NAMALWA (cell line): ENCODE measurements around the gene PERCC1.
"Not testable (repeated sequence)": the region's sequence is repeated elsewhere in the genome, so short reads cannot be mapped to it uniquely, and the experiment has no call there.

ENCODE experiments used
- DNase-seq: peaks from one replicate; pipeline ENCODE4 v3.0.0-alpha.2; 2015; ENCODE audit warnings: low spot score

Gene PERCC1

DNA sequence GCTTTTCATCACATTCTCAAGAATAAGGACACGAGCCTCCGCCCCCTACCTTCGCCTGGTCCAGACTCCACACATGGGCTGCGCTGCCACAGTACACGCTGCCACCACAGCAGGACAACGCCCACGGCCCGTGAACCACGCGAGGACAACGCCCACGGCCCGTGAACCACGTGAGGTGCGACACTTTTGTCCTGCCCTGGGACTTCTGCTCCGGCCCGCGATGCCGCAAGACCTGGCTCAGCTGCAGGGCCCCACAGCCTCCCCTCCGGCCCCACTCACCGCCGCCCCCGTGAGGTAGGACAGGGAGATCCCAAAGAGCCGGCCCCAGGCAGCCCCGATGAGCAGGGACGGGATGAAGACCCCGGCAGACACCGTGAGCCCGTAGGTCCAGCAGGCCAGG, 19.3 kb downstream of the PERCC1 start:
- no peak for DNase-seq

DNA sequence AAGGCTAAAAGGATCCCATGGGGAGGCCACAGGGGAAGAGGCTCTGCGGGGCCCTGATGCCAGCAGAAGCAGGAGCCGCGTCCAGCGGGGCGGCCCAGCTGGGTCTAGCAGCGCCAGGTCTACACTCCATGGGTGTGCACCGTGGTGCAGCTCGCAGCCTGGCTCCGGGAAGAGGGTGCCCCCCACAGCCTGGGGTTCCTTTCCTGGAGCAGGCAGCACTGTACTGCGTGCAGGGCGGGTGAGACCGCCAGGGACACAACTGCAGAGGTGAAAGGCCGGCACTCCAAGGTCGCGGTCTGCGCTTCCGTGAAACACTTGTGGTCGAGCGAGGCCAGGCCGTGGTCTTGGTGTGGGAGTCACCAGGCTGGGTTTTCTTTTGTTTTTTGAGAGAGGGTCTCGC, 20.0 kb downstream of the PERCC1 start:
- DNase-seq, result no peak

DNA sequence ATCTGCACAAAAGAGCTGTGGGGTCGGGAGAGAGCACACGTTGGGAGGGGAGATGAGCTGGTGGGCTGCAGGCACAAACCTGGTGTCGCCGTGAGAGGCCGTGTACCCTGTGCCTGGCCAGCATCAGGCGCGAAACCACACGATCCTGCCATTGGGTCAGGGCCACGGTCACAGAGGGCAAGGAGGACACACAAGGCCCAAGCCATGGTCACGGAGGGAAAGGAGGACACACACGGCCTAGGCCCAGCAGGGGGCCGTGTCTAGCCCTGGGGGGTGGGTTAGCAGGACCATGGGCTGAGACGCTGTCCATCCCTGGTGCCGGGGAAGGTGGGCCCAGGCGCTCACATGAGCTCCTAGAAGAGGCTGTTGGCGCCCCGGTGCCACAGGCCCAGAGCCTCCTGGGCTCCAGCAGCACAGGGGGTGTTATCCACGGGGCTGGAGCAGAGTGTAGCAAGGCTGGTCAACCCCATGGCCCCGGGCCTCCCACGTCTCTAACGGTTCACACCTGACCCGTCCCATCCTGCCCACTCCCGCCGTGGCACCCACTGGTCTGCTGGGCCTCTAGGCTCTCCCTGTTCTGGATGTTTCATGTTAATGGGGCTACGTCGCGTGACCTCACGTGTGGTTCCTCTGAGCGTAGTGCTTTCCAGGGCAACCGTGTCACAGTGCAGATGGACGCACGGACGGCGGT, 21.0 kb downstream of the PERCC1 start:
- DNase-seq, result no peak

DNA sequence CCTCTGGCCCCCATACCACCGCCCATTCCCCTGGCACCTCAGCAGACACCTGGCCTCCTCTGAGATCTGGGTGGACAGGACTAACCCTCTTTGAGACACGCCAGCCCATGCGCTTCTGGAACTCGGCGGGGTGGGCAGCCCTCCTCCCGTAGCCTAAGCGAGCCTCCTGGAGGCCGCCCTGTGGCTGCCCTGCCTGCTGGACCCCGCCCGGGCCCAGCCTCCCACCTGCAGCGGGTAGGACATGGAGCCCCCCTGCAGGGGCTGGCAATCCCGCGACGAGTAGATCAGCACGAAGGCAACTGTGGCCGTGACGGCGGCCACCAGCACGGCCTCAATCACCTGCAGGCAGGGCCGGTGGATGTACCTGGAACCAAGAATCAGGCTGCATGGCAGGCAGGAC, 21.7 kb downstream of the PERCC1 start:
- DNase-seq, result no peak

DNA sequence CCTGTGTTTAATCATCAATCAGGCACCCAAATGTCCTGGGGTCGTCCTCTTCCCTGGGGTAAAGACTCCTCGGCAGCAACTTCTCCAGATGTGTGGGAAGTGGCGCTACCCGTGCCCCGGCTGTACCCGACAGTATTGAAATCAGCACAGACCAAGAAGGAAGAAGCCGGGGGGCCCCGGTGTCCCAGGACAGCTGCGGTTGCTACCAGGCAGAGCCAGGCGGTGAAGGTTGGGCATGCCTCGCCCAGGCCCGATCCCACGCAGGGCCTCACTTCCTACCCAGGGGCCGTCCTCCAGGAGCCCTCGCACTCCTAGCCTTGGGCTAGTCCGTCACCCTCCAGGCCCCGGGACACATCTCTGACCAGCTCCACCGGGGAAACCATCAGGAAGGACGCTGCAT, 22.4 kb downstream of the PERCC1 start:
- no peak for DNase-seq

DNA sequence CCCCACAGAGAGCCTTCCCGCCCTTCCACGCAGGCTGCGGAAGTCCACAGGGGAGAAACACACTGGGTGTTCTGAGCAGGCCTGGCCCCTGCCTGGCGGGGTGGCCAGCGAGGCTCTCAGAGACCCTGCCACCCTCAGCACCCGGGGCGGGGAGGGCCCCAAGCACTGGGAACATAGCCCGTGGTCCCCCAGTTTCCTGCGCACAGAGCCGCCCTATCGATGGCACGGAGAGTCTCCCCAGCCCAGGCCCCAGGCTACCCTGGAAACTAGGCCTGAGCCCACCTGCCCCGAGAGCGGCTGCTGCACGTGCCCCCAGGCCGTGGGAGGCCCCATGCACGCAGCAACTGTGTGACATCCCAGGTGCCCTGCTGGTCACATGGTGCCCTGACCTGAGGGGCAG, 23.7 kb downstream of the PERCC1 start:
- no peak for DNase-seq

DNA sequence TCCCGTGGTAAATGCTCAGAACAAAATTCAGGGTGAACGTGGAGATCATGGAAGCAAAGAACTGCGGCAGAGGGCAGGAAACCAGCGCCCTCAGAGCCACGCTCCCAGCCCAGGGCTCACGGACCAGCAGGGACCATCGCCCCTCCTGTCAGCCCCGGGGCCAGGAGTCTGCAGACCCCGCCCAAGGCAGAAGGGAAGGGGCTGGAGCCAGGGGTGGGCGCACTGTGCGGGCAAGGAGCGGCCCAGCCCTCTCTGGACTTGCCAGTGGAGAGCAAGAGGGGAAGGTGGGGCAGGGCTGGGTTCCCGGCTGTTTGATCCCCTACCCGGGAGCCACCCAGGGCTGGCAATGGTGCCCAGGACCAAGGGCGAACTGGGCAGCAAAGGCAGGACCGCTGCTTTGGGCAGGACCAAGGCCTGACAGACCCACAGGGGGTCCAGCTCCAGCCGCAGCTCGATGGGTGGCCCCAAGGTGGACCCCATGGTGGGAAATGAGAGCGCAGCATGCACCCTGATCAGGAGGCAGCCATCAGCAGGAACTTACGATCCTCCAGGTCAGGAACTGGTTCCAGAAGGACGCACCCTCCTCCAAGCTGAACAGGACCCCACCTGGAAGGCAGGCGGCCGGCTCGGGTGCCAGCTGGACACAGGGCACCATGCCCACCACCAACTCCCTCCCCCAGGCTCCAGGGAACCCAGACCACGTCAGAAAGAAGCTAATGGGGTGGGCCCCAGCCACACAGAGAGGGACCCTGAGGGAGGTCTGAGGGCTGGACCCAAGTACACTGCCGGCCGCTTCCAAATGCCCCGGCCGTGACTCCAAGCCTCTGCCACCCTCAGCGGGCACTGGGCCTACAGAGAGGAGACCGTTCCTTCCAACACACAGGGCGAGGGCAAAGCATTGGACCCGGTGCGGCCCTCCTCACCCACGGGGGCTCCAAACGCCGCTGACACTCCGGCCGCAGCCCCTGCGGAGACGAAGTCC, 24.6 kb downstream of the PERCC1 start:
- DNase-seq, result no peak

DNA sequence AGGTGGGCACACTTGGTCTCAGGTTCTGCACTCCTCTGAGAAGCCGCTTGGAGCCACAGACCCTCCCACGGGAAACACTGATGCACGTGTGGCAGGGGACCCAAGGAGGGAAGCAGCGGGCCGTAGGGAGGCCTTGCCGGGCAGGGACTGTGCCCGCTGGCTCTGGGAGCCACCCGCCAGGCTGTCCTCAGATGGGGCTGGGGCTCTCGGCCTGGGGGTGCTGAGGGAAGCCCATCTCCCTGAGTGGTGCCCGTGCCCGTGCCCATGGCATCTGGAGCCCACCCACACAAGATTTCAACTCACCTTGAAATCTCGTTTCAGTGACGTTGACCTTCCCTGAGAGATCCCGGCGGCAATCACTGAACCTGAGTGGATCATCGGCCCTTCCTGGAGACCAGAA, 26.1 kb downstream of the PERCC1 start:
- no peak for DNase-seq

DNA sequence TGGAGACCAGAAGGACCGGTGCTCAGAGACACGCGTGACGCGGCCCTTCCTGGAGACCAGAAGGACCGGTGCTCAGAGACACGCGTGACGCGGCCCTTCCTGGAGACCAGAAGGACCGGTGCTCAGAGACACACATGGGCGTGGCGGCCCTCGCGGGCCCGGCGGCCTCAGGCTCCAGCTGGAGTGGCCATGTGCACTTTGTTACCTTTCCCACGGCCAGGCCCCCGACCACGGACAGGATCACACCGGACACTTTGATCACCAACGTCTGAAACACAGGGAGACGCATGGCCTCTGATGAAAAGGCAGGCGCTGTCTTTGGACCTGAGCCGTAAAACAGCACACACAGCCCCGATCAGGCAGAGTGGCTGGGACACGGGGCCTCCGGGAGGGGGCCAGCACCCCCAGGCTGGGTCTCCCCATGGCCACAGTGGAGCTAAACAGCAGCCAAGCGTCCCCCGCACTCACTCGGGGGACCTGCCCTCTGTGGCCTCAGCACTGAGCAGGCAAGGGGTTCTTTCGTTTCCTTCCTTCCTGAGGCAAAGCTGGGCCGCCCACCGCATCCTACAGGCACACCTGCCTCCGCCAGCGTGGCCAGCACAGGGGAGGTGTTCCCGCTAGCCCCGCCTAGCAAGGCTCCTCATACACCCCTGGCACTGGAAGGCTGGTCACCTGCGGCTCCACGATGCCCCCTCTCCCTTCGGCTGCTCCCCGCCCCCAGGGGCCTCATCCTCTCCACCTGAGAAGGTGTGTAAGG, 26.8 kb downstream of the PERCC1 start:
- DNase-seq, result no peak

DNA sequence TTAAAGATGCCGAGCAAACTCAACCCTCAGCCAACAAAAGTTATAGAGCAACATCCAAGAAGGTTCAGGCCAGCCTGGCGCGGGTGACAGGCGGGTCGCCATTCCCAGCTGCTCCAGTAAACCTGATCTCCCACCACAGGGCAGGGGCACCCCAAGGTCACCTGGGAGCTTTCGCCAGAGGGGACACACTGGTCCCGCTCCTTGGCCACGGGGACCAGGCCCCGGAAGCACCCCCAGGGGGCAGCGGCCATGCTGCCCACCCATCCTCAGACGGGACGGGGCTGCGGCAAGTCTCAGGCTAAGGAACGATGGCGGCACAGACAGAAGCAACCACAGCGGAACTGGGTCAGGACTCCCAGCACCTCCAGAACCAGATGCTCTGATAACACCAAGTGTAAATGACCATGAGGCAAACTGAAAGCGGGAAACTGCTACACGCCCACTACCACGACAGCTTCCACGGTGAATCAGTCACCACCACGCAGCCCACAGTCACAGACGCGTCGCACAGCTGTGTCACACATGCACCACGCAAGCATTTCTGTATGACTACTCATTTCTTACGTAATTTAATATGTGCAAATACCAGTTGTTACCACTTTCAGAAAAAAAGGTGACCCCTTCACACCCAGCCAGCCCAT, 27.6 kb downstream of the PERCC1 start:
- no peak for DNase-seq

DNA sequence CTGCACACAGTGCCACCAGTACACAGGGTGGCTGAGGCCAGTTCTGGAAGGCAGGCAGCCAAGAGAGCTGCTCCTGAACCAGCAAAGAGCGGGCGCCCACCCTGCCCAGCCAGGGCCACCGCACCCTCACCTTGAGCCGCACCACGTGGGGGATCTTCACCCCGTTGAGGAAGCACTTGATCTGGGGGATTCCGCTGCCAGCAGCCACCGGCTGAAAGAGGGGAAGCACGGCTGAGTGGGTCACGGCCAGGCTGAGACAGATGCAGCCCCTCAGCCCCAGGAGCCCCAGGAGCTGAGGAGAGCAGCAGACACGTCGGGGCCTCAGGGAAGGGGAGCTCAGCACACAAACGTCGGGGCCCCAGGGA, 28.1 kb downstream of the PERCC1 start:
- peak; percentile 82 for DNase-seq

DNA sequence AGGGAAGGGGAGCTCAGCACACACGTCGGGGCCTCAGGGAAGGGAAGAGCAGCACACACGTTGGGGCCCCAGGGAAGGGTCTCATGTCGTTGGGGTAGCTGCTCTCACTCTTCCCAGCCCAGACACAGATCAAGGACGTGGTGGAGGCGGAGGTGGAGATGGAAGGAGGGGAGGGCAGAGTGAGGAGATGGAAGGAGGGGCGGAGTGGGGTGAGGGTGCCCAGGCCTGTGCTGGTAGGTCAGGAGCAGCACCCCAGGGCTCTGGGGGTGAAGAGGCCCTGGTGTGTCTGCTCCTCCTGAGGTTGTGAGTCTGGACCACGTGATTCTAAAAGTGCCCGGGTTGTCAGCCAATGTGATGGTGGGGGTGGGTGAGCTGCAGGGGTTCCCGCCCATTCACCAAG, 29.1 kb downstream of the PERCC1 start:
- DNase-seq, result no peak

DNA sequence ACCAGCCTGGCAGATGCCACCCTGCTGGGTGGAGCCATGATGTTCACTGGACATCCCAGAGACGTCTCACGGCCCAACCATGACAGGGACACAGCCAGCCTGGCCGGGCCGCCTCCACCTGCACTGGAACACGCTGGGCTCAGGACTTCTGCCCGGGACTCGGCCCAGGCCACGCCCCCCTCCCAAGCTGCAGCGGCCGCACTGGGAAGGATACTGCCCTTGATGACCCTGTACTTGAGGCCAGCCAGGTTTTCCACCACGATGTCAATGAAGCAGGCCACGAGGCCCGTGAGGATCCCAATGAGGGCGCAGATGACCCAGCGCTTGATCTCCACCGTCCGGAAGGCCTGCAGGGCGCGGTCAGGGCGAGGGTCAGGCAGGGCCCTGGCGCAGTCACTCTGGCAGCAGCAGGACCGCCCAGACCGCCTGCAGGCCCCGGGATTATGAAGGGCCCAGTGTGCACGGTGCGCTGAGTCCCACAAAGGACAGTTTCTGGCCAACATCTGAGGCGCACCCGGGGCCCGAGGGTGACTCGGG, 29.8 kb downstream of the PERCC1 start:
- no peak for DNase-seq

DNA sequence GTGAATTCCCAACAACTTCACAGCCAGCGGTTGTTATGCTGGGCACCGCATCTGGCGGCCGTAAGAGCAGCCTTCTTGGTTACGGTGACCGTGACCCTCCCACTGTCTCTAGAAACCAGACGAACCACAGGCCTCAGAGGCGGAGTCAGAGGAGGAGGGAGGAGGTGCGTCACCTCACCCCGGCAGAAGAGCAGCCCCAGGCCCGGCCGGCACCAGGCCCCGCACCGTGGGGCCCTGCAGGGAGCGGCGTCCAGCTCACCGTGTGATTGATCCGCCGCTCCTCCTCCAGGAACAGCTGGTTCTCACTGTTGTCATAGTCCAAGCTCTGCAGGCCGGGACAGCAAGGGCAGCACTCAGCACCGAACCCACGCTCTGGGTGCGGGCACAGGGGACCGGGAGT, 30.3 kb downstream of the PERCC1 start:
- no peak for DNase-seq

DNA sequence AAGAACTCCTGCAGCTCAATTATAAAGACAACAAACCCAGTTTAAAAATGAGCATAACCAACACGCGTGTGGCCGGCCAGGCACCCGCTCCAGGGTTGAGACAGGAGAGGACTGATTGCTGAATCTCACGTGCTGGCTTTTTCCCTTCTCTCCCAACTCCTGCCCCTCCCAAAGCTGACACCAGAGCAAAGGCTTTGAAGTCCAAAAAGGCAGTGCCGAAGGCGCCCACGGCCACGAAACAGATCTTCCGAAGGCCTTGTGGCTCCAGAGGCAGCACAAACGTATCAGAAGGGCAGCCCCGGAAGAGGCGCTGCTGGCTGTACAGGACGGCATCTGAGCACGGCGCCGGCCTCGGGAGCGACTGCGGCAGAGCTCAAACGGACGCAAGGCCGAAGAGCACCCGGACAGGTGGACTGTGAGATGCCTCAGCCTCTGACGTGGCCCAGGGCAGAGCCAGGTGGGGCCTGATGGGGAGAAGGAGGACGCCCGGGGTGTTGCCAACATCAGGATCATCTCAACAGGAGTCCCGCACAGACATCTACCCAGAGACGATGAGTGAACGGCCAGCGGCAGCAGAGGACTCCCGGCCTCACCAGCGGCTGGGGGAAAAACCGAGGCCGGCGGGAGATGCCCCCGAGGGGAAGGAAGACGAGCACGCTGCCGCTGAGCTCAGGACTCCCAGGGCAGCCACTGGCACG, 33.5 kb downstream of the PERCC1 start:
- DNase-seq, result no peak

DNA sequence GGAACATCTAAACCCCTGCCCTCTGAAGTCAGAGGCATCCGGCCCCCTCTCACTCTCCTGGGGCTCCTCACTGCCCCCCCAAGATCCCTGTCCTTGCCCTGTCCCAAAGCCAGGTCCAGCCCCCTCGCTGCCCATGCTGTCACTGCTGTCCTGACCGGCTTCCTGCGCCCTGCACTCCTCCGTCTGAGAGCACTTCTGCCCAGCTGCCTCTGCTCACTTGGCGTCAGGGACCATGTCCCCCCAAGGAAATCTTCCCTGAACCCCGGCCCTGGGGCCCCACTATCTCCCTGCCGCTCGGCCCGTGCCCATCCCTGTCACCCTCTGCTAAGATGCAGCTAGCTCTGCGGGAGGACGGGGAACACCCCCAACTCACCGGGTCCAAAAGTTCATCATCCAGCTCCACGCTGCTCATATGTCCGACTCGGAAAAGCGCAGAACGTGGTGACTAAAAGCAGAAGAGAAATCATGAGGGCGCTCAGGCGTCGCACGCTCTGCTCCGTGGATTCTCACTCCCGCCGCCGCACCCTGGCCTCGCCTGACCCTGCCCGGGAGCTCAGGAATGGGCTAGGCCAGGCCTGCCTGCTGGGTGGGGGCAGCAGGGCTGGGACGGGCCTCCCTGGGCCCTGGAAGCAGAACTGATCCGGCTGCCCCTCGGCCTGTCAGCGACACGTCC, 34.2 kb downstream of the PERCC1 start:
- no peak for DNase-seq

DNA sequence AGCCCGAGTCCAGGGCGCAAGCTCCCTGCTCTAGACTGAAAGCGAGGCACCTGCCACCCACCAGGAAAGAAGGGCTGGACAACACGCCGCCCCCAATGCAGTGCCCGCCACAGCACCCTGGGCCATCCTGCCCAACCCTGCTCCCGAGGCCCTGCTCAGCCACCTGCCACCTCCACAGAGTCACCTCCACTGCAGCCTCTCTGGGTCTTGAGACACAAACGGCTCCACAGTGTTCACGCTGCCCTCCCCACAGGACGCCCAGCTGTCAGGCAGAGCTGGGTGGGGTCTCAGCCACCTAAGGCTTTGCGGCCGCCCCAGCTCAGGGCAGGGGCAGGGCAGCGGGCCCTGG, 34.7 kb downstream of the PERCC1 start:
- no peak for DNase-seq

DNA sequence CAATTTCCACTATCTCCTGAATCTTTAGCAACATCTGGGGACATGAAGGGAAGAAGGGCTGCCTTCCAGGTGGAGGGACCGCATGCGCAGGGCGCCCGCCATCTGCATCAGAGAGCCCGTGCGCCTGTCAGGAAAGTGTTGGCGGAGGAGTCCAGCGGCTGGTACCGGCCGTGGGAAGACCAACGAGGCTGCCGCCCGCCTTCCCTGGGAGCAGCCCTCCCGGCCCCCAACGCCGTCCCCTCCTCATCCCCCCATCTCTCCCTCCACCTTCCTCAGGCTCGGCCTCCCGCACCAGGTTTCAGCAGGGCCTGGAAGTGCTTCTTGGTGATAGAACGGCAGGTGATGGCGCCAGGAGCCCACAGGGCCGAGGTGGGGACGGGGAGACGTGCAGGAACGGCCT, 35.2 kb downstream of the PERCC1 start:
- DNase-seq, result no peak

DNA sequence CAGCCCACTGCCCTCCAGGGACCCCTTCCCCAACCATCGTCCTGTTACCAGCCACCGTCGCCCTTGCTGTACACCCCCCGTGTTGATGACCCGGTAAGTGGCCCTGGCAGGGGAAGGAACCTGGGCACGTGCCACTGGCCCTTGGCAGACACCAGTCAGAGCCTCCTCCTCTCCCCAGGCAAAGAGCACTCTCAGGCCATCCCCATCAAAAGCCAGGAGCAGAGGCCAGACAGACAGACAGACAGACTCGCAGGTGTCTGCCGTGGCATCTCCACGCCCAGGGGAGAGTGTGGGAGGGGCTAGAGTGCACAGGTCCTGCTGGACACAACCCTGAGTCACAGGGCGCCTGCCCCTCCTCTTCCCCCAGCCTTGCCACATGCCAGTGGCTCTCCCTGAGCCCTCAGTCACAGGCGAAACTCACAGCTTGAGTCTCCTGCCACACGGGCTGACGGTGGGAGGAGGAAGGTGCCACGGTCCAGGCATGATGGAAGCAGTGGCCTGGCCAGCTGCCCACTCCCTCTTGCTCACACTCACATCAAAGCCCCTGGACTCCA, 36.2 kb downstream of the PERCC1 start:
- DNase-seq, result no peak

DNA sequence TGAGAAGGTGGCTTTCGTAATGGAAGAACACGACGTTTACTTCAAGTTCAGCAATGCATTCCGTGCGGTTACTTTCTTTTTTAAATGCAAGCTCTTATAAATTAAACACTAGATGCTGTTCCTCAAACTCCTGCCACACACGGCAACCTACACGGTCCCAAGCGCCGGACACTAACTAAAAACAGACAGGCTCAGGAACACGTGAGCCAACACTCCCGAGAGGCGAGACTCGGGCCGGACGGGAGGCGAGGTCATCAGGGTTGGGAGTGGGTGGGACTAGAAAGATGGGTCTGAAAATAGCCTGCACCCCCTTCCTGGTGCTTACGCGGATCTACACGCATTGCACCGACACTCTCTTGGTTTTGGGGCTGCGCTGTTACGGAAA, 37.5 kb downstream of the PERCC1 start:
- DNase-seq, result no peak

DNA sequence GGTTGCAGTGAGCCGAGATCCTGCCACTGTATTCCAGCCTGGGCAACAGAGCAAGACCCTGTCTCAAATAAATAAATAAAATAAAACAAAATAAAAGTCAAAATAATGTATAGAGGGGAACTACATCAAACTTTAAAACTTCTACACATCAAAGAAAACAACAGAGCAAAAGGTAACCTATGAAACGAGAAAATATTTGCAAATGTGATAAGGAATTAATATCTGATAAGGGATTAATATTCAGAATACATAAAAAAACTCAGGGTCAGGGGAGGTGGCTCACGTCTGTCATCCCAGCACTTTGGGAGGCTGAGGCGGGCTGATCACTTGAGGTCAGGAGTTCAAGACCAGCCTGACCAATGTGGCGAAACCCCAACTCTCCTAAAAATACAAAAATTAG, 38.3 kb downstream of the PERCC1 start:
- DNase-seq, result not testable (repeated sequence)
